ENCODE measurements around the gene HCCS. TPM values are rescaled to one million over a fixed set of nuclear protein-coding genes. Genes with fewer than 3 reads are reported as not detected.

The HCCS gene
- 22.6 and 42.7 TPM in 2 replicates for total RNA-seq (2014; rRNA removed; shearing (Covaris generic))

GRCh38 chrX:11111037-11111851 lies at the start of gene HCCS:
HCCS (plus strand) TSS chrX:11111332; CDS start chrX:11112061, 729 bp downstream.
- Histone ChIP-seq H3K4me3 (peak within 1 kb of the TSS; percentile 82), H3K9me3 (replicated peaks) (no peaks in the 10 kb centered on the region), H3K36me3 (peaks cover 31% of the 10 kb centered on the region), H3K4me1 (replicated peaks) (no peaks in the 10 kb centered on the region), H3K27ac (peak within 1 kb of the TSS; percentile 96), H3K27me3 (replicated peaks) (no peaks in the 10 kb centered on the region)
- DNase-seq (ENCODE audit: low read depth in 1 of 2, low spot score in 2 of 2): peak; percentile 87 to 89

DNA sequence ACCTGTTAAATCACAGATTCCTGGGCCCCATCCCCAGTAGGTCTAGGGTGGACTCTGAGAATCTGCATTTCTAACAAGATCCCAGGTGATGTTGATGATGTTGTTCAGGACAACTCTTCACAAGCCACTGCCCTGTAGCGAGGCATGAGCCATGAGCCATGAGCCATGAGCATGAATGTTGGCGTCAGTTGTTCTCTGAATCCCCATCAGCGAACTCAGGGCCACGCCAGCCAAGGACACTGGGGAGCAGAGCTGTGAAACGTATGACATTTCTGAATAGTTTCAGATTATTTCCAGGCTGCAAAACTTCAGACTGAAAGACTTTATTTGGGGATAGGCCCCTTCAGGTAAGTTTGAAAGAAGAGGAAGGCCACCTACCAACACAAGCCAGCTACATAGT lies 46.9 kb upstream of the HCCS start:
- Histone ChIP-seq H3K27me3 (replicated peaks) (no peaks in the 10 kb centered on the region), H3K36me3 (no peaks in the 10 kb centered on the region), H3K27ac (peak overlapping the region; percentile 98), H3K4me1 (replicated peaks) (peaks cover 33% of the 10 kb centered on the region), H3K4me3 (no peak overlapping the region), H3K9me3 (replicated peaks) (no peaks in the 10 kb centered on the region)
- DNase-seq (ENCODE audit: low read depth in 1 of 2, low spot score in 2 of 2): no peak

DNA sequence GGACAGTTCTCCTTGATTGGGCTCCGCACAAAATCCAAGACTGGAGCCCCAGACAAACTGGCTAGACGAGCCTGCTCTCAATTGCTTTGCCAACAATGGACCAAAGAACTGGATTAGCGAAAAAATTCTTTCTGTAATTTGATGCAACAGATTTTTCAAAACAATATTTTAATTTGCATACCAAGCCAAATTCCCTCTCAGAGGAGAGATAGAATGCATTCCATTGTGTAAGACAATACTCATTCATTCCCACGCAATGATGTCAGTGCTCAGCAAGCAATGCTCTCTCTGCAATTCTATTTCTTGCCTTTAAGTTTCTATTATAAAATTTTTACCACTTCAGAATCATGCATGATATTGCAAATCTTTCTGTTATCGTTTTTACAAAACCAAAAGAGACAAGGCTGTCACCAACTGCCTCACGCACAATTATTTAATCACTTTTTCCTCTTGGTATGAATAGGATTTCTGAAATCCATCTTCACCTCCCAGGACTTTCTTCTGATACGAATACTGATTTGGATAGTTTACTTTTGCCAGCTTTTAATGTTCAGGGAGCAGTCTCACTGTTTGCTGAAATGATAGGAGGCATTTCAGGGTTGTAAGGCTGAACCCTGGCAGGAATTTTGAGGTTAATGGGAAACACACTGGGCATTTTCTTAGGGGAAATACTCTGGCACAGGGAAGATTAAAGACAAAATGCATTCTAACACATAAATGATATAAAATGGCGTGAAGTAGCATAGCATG lies 46.1 kb upstream of the HCCS start:
- Histone ChIP-seq H3K4me3 (no peak overlapping the region), H3K27ac (peak overlapping the region; percentile 98), H3K9me3 (replicated peaks) (no peaks in the 10 kb centered on the region), H3K27me3 (replicated peaks) (no peaks in the 10 kb centered on the region), H3K36me3 (no peaks in the 10 kb centered on the region), H3K4me1 (replicated peaks) (peaks cover 31% of the 10 kb centered on the region)
- DNase-seq (ENCODE audit: low read depth in 1 of 2, low spot score in 2 of 2): peak; percentile 53 to 81

DNA sequence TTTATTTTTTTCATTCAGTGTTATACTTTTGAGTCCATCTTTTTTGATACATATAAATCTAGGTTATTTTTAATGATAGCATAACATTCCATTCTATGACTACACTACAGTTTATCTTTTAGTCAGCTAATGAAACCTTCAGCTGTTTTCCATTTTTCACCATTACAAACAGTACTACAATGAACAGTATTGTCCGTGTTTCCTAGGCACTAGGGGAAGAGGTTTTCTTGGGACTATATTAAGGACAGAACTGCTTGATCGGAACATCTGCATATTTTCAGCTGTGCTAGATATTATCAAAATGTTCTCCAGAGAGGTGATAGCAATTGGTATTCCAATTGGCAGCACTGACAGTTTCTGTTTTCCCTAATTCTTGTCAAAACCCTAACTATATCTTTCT lies 44.3 kb upstream of the HCCS start:
- Histone ChIP-seq H3K27me3 (replicated peaks) (no peaks in the 10 kb centered on the region), H3K27ac (no peak overlapping the region), H3K9me3 (replicated peaks) (no peaks in the 10 kb centered on the region), H3K4me3 (no peak overlapping the region), H3K4me1 (replicated peaks) (peaks cover 23% of the 10 kb centered on the region), H3K36me3 (no peaks in the 10 kb centered on the region)
- no peak for DNase-seq (ENCODE audit: low read depth in 1 of 2, low spot score in 2 of 2)

DNA sequence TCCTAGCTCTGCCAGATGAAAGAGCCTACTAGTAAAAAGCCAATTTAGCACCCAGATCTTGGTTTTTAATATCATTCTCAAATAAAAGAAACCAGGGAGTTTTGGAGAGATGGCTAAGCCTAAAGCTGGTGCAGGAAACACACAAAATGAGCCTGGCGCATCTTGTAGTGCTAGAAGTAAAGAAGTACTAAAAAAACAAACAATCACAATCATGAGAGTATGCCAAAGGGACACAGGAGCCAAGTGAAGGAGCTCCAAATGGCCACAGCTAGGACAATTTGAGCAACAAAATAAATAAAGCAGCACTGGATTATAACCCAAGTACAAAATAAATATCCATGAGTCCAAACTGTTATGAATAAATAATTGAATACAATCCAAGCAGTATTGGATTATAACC lies 37.8 kb upstream of the HCCS start:
- H3K27me3 ChIP-seq (replicated peaks): no peaks in the 10 kb centered on the region
- no peak overlapping the region for H3K4me3 ChIP-seq
- H3K9me3 ChIP-seq (replicated peaks): no peaks in the 10 kb centered on the region
- H3K36me3 ChIP-seq: no peaks in the 10 kb centered on the region
- DNase-seq (ENCODE audit: low read depth in 1 of 2, low spot score in 2 of 2): no peak
- H3K4me1 ChIP-seq (replicated peaks): no peaks in the 10 kb centered on the region
- no peak overlapping the region for H3K27ac ChIP-seq

- Histone ChIP-seq H3K4me1 (replicated peaks) (no peaks in the 10 kb centered on the region), H3K4me3 (no peak overlapping the region), H3K27me3 (replicated peaks) (no peaks in the 10 kb centered on the region), H3K27ac (no peak overlapping the region), H3K36me3 (no peaks in the 10 kb centered on the region), H3K9me3 (replicated peaks) (no peaks in the 10 kb centered on the region)
- DNase-seq (ENCODE audit: low read depth in 1 of 2, low spot score in 2 of 2): no peak
Measured at GRCh38 chrX:11080741-11081305, 30.3 kb upstream of the HCCS start.

GRCh38 chrX:11081511-11081910 lies 29.6 kb upstream of the HCCS start:
- Histone ChIP-seq H3K36me3 (no peaks in the 10 kb centered on the region), H3K27ac (no peak overlapping the region), H3K9me3 (replicated peaks) (no peaks in the 10 kb centered on the region), H3K4me3 (no peak overlapping the region), H3K27me3 (replicated peaks) (no peaks in the 10 kb centered on the region), H3K4me1 (replicated peaks) (no peaks in the 10 kb centered on the region)
- no peak for DNase-seq (ENCODE audit: low read depth in 1 of 2, low spot score in 2 of 2)

DNA sequence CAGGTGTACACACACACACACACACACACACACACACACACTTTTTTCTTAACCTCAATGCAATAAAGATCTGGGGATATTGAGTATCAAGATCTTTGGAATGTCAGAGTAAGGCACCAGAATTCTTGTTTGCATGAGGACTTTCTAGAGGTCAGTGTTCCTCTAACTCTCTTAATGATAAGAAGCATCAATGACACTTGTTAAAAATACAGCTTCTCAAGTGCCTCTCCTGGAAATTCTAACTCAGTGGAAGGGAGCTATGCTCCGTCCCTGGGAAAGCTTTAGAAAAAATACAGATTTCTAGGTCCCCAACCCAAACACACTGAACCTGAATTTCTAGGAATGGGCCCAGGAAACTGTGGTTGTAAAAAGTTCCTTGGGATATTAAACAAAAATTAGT lies 25.8 kb upstream of the HCCS start:
- no peak for DNase-seq (ENCODE audit: low read depth in 1 of 2, low spot score in 2 of 2)
- Histone ChIP-seq H3K4me3 (no peak overlapping the region), H3K4me1 (replicated peaks) (no peaks in the 10 kb centered on the region), H3K27ac (no peak overlapping the region), H3K9me3 (replicated peaks) (no peaks in the 10 kb centered on the region), H3K36me3 (no peaks in the 10 kb centered on the region), H3K27me3 (replicated peaks) (no peaks in the 10 kb centered on the region)

DNA sequence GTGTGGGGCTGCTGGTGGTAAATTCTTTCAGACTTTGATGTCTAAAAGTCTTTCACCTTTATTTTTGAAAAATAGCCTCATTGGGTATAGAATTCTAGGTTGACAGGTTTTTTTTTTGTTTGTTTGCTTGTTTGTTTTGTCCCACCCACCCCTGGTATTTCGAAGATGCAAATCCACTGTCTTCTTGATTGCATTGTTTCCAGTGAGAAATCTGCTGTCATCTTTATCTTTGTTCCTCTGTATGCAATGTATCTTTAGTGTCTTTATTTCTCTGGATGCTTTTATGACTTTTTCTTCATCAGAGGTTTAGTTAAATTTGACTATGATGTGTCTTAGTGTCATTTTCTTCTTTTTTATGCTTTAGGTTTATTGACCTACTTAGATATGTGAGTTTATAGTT lies 21.3 kb upstream of the HCCS start:
- no peak for DNase-seq (ENCODE audit: low read depth in 1 of 2, low spot score in 2 of 2)
- Histone ChIP-seq H3K36me3 (no peaks in the 10 kb centered on the region), H3K9me3 (replicated peaks) (no peaks in the 10 kb centered on the region), H3K4me1 (replicated peaks) (no peaks in the 10 kb centered on the region), H3K27ac (no peak overlapping the region), H3K4me3 (no peak overlapping the region), H3K27me3 (replicated peaks) (no peaks in the 10 kb centered on the region)

DNA sequence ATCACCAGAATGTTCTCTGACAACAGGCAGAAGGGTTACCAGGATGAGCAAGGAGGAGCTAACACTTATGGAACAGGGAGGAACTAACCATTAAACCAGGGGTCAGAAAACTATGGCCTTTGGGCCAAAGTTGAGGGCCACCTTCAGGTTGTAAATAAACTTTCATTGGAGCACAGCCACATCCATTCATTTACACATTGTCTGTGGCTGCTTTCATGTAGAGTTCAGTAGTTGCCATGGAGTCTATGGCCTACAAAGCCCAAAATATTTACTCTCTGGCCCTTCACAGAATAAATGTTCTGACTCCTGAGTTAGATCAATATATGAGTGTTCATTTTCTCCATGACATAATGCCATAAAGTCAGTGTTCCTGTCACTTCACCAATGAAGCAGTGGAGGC lies 13.2 kb upstream of the HCCS start:
- no peaks in the 10 kb centered on the region for H3K36me3 ChIP-seq
- H3K27me3 ChIP-seq (replicated peaks): no peaks in the 10 kb centered on the region
- peaks cover 21% of the 10 kb centered on the region for H3K4me1 ChIP-seq (replicated peaks)
- no peak overlapping the region for H3K4me3 ChIP-seq
- DNase-seq (ENCODE audit: low read depth in 1 of 2, low spot score in 2 of 2): no peak
- H3K27ac ChIP-seq: no peak overlapping the region
- no peaks in the 10 kb centered on the region for H3K9me3 ChIP-seq (replicated peaks)

- H3K4me3 ChIP-seq: no peak overlapping the region
- no peaks in the 10 kb centered on the region for H3K9me3 ChIP-seq (replicated peaks)
- DNase-seq (ENCODE audit: low read depth in 1 of 2, low spot score in 2 of 2): no peak
Measured at GRCh38 chrX:11099465-11099864, 11.7 kb upstream of the HCCS start.

GRCh38 chrX:11100281-11101035 lies 10.7 kb upstream of the HCCS start:
- peak overlapping the region; percentile 91 for H3K27ac ChIP-seq
- no peaks in the 10 kb centered on the region for H3K36me3 ChIP-seq
- no peaks in the 10 kb centered on the region for H3K27me3 ChIP-seq (replicated peaks)
- H3K9me3 ChIP-seq (replicated peaks): no peaks in the 10 kb centered on the region
- peaks cover 21% of the 10 kb centered on the region for H3K4me1 ChIP-seq (replicated peaks)
- no peak overlapping the region for H3K4me3 ChIP-seq
- DNase-seq (ENCODE audit: low read depth in 1 of 2, low spot score in 2 of 2): peak; percentile 62 to 78

More at GRCh38 chrX:11099465-11099864, 11.7 kb upstream of the HCCS start:
- Histone ChIP-seq H3K27ac (no peak overlapping the region), H3K27me3 (replicated peaks) (no peaks in the 10 kb centered on the region), H3K36me3 (no peaks in the 10 kb centered on the region), H3K4me1 (replicated peaks) (peaks cover 21% of the 10 kb centered on the region)

- H3K27me3 ChIP-seq (replicated peaks): no peaks in the 10 kb centered on the region
- H3K36me3 ChIP-seq: no peaks in the 10 kb centered on the region
- H3K27ac ChIP-seq: no peak overlapping the region
- peaks cover 21% of the 10 kb centered on the region for H3K4me1 ChIP-seq (replicated peaks)
- no peak overlapping the region for H3K4me3 ChIP-seq
- no peak for DNase-seq (ENCODE audit: low read depth in 1 of 2, low spot score in 2 of 2)
- no peaks in the 10 kb centered on the region for H3K9me3 ChIP-seq (replicated peaks)
Measured at GRCh38 chrX:11103006-11103405, 8.1 kb upstream of the HCCS start.

Data from SJSA1 (cell line).